GM12891 (cell line): ENCODE results near the gene SPATA9.
A peak's percentile ranks its signal among the peaks of the same experiment; 100 is the strongest.

Source experiments
- POLR2A ChIP-seq: IDR thresholded peaks from 2 replicates; pipeline ENCODE4 v1.6.1; 2011; ENCODE audit warnings: low read depth, low read length, control low read depth
- POLR2AphosphoS5 ChIP-seq: IDR thresholded peaks from 2 replicates; pipeline ENCODE4 v1.6.1; 2011; ENCODE audit warnings: low read depth, low read length, control low read depth
- POU2F2 ChIP-seq: IDR thresholded peaks from 2 replicates; pipeline ENCODE4 v1.6.1; 2011; ENCODE audit warnings: low read depth, mild to moderate bottlenecking, control low read depth, low read length, moderate library complexity
- SPI1 ChIP-seq: IDR thresholded peaks from 2 replicates; pipeline ENCODE4 v1.6.1; 2011; ENCODE audit warnings: low read depth, low read length, control low read depth
- TAF1 ChIP-seq: IDR thresholded peaks from 2 replicates; pipeline ENCODE4 v1.6.1; 2011; ENCODE audit warnings: low read depth, low read length, control low read depth

GRCh38 chr5:95619514-95620029 lies 63.2 kb downstream of the SPATA9 start:
- TF ChIP-seq POLR2A (no peak), POLR2AphosphoS5 (no peak), POU2F2 (no peak), TAF1 (no peak), SPI1 (0 out of 2 replicates have a peak, but pooled peaks have one; percentile 15)
